Measurements from ENCODE around the gene CAPS.
"Not testable (repeated sequence)": the region's sequence is repeated elsewhere in the genome, so short reads cannot be mapped to it uniquely, and the experiment has no call there.

CAPS gene

GRCh38 chr19:5913739-5914357, at the start of gene CAPS:
CAPS (plus strand) TSS chr19:5914254; CDS start chr19:5914407, 153 bp downstream.
- DNase-seq (ENCODE audit: low read depth), result peak; percentile 23
- TF ChIP-seq, protein P1, sequence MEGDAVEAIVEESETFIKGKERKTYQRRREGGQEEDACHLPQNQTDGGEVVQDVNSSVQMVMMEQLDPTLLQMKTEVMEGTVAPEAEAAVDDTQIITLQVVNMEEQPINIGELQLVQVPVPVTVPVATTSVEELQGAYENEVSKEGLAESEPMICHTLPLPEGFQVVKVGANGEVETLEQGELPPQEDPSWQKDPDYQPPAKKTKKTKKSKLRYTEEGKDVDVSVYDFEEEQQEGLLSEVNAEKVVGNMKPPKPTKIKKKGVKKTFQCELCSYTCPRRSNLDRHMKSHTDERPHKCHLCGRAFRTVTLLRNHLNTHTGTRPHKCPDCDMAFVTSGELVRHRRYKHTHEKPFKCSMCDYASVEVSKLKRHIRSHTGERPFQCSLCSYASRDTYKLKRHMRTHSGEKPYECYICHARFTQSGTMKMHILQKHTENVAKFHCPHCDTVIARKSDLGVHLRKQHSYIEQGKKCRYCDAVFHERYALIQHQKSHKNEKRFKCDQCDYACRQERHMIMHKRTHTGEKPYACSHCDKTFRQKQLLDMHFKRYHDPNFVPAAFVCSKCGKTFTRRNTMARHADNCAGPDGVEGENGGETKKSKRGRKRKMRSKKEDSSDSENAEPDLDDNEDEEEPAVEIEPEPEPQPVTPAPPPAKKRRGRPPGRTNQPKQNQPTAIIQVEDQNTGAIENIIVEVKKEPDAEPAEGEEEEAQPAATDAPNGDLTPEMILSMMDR (conservative IDR thresholded peaks at IDR 0.05; ENCODE audit: low read depth, low read length), result no peak
- no peak within 1 kb of the TSS for H3K4me3 ChIP-seq (ENCODE audit: low read depth, low read length)

- no peak for DNase-seq (ENCODE audit: low read depth)
- TF ChIP-seq, protein P1 (conservative IDR thresholded peaks at IDR 0.05; ENCODE audit: low read depth, low read length), result peak; percentile 32
- no peak overlapping the region for H3K4me3 ChIP-seq (ENCODE audit: low read depth, low read length)
These were observed 49.1 kb upstream of the CAPS start for GRCh38 chr19:5864725-5865486.

GRCh38 chr19:5865772-5866171, 48.3 kb upstream of the CAPS start:
- no peak for DNase-seq (ENCODE audit: low read depth)
- H3K4me3 ChIP-seq (ENCODE audit: low read depth, low read length), result no peak overlapping the region
- TF ChIP-seq, protein P1 (conservative IDR thresholded peaks at IDR 0.05; ENCODE audit: low read depth, low read length), result no peak

DNA sequence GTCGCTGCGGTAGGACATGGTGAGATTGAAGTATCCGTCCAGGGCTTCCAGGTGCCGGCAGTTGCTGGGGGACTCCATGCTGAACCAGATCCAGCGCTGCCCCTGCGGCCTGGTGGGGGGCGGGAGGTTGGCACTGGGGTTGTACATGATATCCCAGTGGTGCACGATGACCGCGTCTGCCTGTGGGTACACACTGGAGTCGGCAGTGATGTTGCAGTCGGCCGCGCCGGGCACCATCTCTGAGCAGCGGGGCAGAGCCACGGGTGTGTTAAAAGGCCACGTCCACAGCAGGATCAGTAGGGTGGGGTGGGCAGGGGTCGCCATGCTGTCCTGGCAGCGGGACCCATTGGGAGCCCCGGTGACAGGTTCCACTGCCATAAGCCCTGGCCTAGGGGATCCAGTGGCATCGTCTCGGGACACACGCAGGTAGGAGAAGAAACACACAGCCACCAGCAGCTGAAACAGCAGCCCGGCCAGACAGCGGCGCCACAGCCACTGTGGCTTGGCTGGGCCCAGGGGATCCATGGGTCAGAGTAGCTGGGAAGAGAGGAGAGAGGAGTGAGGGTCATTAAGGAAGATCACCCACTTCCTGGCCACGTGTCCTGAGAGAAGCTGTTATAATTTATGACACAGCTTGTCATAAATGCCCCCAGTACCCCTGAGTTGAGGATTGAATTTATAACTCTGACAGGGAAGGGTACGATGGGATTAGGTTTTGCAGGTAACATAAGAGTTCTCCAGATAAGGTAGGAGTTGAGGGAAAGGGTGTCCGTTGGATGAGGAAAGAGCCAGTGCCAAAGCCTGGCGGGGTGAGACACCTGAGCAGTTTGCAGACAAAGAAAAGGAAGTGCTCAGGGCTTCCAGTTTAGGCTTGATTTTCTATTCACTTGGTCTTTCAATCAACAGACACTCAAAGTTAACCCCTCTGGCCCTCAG, 46.6 kb upstream of the CAPS start:
- no peak for DNase-seq (ENCODE audit: low read depth)
- TF ChIP-seq, protein P1 (conservative IDR thresholded peaks at IDR 0.05; ENCODE audit: low read depth, low read length), result no peak
- no peak overlapping the region for H3K4me3 ChIP-seq (ENCODE audit: low read depth, low read length)

DNA sequence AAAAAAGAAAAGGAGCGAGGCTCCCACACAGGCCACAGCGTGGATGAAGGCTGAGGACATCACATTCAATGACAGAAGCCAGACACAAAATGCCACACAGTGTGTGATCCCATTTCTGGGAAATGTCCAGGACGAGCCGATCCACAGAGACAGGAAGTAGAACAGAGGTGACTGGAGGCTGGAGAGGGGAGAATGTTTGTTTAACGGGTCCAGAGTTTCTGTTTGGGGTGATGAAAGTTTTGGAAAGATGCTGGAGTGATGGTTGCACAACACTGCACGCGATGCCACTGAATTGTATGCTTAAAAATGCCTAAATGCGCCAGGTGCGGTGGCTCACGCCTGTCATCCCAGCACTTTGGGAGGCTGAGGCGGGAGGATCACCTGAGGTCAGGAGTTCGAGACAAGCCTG, 43.1 kb upstream of the CAPS start:
- DNase-seq (ENCODE audit: low read depth), result no peak
- H3K4me3 ChIP-seq (ENCODE audit: low read depth, low read length), result no peak overlapping the region
- TF ChIP-seq, protein P1 (conservative IDR thresholded peaks at IDR 0.05; ENCODE audit: low read depth, low read length), result no peak

DNA sequence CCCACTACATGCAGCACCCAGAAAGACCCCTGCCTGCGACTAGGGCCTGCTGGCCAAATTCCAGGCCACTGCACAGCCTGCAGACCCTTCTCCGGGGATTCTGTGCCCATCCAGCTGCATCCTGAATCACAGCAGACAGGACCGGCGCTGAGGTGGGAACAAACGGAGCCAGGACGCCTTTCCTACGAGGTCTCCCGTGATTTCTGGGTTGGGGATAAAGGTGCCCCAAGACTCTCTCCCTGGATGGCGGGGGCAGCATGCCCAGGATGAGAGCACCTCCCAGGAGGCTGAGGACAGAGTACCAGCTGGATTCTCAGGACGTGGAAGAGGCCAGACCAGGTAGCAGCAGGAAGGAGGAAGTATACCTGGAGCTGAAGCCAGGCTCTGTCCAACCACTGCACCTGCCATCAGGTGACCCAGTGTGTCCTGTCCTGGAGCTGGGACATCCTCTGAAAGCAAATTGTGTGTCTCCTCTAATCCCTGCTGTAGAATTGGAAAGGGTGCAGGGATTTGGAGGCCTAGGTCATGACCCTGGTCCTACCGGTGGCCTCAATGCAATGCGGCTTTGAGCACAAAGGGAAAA, 40.3 kb upstream of the CAPS start:
- TF ChIP-seq, protein P1 (conservative IDR thresholded peaks at IDR 0.05; ENCODE audit: low read depth, low read length), result no peak
- no peak overlapping the region for H3K4me3 ChIP-seq (ENCODE audit: low read depth, low read length)

DNA sequence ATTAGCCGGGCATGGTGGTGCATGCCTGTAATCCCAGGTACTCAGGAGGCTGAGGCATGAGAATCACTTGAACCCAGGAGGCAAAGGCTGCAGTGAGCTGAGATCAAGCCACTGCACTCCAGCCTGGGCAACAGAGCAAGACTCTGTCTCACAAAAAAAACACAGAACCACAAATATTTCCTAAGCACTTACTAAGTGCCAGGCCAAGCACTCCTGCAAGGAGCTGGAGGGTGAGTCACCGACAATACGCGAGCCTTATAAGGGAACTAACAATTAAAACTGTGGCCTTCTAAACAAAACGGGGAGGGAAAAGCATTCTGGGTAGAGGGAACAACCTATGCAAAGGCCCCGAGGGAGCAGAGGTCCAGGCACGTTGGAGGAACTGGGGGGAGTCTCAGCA, 39.6 kb upstream of the CAPS start:
- H3K4me3 ChIP-seq (ENCODE audit: low read depth, low read length), result not testable (repeated sequence)
- DNase-seq (ENCODE audit: low read depth), result peak; percentile 73

More for the DNA sequence above, 40.3 kb upstream of the CAPS start:
- no peak for DNase-seq (ENCODE audit: low read depth)
